ENCODE data around the gene SMARCD3. TPM values are rescaled to one million over a fixed set of nuclear protein-coding genes. Genes with fewer than 3 reads are reported as not detected.
A peak's percentile ranks its signal among the peaks of the same experiment; 100 is the strongest.

The SMARCD3 gene
- total and polyA plus RNA-seq, 2 of the 13 experiments (the other 11 are each of a cell fraction or from before 2014, with no cell fraction given): 0.20 to 0.62 TPM

DNA sequence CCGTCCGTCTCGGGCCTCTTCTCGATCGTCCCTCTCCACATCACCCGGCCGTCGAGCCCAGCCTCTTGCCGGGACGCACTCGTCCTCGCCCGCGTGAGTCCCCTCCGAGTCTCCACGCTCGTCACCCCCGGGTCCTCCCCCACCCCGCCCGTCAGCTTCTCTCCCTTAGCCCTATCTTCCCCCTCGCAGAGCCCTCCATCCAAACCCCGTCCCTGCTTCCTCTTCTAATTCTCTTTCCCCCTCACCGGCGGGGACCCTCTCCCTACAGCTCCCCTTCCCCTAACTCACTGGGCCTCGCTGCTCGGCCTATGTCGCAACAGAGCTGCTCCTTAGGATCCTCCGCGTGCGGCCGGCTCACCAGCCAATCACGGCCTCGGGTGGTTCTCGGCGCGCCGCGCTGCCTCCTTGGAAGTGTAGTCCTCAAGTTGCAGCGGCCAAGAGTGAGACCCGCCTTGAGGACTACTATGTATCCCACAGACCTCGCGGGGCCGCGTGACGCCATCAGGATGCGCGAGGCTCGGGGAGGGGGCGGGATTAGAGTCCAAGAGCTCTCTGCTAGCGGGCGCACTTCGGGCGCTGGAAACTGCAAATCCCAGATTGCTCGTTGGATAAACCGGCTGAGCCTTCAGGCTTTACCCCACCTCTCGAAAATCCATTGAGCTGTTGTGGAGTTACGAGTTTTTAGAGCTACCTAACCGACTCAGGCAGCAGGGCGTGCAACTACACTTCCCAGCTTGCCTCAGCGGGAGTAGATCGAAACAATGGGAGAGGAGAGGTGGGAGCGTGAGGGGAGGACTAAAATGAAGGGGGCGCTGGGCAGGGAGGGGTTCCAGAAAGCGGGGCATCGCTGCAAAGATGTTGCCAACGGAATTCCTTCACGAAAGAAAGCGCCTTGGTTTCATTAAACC lies 21.4 kb downstream of the SMARCD3 start, which contains the start of gene ABCF2 (continued):
- TF ChIP-seq, protein P1, sequence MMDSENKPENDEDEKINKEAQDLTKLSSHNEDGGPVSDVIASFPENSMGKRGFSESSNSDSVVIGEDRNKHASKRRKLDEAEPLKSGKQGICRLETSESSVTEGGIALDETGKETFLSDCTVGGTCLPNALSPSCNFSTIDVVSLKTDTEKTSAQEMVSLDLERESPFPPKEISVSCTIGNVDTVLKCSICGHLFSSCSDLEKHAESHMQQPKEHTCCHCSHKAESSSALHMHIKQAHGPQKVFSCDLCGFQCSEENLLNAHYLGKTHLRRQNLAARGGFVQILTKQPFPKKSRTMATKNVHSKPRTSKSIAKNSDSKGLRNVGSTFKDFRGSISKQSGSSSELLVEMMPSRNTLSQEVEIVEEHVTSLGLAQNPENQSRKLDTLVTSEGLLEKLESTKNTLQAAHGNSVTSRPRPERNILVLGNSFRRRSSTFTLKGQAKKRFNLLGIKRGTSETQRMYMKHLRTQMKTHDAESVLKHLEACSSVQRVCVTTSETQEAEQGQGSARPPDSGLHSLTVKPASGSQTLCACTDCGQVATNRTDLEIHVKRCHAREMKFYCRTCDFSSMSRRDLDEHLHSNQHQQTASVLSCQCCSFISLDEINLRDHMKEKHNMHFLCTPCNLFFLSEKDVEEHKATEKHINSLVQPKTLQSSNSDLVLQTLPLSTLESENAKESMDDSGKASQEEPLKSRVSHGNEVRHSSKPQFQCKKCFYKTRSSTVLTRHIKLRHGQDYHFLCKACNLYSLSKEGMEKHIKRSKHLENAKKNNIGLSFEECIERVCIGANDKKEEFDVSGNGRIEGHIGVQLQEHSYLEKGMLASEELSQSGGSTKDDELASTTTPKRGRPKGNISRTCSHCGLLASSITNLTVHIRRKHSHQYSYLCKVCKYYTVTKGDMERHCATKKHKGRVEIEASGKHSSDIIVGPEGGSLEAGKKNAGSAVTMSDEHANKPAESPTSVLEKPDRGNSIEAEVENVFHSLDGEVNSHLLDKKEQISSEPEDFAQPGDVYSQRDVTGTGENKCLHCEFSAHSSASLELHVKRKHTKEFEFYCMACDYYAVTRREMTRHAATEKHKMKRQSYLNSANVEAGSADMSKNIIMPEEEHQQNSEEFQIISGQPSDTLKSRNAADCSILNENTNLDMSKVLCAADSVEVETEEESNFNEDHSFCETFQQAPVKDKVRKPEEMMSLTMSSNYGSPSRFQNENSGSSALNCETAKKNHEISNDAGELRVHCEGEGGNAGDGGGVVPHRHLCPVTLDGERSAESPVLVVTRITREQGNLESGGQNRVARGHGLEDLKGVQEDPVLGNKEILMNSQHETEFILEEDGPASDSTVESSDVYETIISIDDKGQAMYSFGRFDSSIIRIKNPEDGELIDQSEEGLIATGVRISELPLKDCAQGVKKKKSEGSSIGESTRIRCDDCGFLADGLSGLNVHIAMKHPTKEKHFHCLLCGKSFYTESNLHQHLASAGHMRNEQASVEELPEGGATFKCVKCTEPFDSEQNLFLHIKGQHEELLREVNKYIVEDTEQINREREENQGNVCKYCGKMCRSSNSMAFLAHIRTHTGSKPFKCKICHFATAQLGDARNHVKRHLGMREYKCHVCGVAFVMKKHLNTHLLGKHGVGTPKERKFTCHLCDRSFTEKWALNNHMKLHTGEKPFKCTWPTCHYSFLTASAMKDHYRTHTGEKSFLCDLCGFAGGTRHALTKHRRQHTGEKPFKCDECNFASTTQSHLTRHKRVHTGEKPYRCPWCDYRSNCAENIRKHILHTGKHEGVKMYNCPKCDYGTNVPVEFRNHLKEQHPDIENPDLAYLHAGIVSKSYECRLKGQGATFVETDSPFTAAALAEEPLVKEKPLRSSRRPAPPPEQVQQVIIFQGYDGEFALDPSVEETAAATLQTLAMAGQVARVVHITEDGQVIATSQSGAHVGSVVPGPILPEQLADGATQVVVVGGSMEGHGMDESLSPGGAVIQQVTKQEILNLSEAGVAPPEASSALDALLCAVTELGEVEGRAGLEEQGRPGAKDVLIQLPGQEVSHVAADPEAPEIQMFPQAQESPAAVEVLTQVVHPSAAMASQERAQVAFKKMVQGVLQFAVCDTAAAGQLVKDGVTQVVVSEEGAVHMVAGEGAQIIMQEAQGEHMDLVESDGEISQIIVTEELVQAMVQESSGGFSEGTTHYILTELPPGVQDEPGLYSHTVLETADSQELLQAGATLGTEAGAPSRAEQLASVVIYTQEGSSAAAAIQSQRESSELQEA (CRISPR knock-in tag; IDR thresholded peaks at IDR 0.05; ENCODE audit: not compliant biosample characterization): peak; percentile 72
- TF ChIP-seq, protein P2, sequence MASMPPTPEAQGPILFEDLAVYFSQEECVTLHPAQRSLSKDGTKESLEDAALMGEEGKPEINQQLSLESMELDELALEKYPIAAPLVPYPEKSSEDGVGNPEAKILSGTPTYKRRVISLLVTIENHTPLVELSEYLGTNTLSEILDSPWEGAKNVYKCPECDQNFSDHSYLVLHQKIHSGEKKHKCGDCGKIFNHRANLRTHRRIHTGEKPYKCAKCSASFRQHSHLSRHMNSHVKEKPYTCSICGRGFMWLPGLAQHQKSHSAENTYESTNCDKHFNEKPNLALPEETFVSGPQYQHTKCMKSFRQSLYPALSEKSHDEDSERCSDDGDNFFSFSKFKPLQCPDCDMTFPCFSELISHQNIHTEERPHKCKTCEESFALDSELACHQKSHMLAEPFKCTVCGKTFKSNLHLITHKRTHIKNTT (CRISPR knock-in tag; IDR thresholded peaks at IDR 0.05): no peak
- TF ChIP-seq, protein P3, sequence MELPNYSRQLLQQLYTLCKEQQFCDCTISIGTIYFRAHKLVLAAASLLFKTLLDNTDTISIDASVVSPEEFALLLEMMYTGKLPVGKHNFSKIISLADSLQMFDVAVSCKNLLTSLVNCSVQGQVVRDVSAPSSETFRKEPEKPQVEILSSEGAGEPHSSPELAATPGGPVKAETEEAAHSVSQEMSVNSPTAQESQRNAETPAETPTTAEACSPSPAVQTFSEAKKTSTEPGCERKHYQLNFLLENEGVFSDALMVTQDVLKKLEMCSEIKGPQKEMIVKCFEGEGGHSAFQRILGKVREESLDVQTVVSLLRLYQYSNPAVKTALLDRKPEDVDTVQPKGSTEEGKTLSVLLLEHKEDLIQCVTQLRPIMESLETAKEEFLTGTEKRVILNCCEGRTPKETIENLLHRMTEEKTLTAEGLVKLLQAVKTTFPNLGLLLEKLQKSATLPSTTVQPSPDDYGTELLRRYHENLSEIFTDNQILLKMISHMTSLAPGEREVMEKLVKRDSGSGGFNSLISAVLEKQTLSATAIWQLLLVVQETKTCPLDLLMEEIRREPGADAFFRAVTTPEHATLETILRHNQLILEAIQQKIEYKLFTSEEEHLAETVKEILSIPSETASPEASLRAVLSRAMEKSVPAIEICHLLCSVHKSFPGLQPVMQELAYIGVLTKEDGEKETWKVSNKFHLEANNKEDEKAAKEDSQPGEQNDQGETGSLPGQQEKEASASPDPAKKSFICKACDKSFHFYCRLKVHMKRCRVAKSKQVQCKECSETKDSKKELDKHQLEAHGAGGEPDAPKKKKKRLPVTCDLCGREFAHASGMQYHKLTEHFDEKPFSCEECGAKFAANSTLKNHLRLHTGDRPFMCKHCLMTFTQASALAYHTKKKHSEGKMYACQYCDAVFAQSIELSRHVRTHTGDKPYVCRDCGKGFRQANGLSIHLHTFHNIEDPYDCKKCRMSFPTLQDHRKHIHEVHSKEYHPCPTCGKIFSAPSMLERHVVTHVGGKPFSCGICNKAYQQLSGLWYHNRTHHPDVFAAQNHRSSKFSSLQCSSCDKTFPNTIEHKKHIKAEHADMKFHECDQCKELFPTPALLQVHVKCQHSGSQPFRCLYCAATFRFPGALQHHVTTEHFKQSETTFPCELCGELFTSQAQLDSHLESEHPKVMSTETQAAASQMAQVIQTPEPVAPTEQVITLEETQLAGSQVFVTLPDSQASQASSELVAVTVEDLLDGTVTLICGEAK (IDR thresholded peaks at IDR 0.05): no peak
- TF ChIP-seq, protein P3 (CRISPR knock-in tag; IDR thresholded peaks at IDR 0.05): 0 out of 2 replicates have a peak, but pooled peaks have one; percentile 18
- no peak for TF ChIP-seq MTF2 (CRISPR knock-in tag; IDR thresholded peaks at IDR 0.05; ENCODE audit: borderline replicate concordance)
- TF ChIP-seq, protein P4, sequence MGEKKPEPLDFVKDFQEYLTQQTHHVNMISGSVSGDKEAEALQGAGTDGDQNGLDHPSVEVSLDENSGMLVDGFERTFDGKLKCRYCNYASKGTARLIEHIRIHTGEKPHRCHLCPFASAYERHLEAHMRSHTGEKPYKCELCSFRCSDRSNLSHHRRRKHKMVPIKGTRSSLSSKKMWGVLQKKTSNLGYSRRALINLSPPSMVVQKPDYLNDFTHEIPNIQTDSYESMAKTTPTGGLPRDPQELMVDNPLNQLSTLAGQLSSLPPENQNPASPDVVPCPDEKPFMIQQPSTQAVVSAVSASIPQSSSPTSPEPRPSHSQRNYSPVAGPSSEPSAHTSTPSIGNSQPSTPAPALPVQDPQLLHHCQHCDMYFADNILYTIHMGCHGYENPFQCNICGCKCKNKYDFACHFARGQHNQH (CRISPR knock-in tag; IDR thresholded peaks at IDR 0.05): no peak; the same call in 1 of the 2 replicates

Data from HepG2 (cell line).